ENCODE measurements around the gene PRR5L. TPM values are rescaled to one million over a fixed set of nuclear protein-coding genes. Genes with fewer than 3 reads are reported as not detected.
A peak's percentile ranks its signal among the peaks of the same experiment; 100 is the strongest.

Gene PRR5L
- polyA plus RNA-seq, 3 donors from 2014 or later: 55.6 to 161 (median 82.4) TPM

GRCh38 chr11:36443661-36444060 is 147.6 kb downstream of the PRR5L start:
- peaks cover 0 to 2% (median 0%) of the 10 kb centered on the region in 3 donors for H3K27me3 Mint-ChIP-seq (ENCODE audit: low read depth in 3 of 3)
- peak overlapping the region; percentile 16 to 88 (median 82) for H3K27ac Mint-ChIP-seq
- no peak overlapping the region for H3K4me3 Mint-ChIP-seq
- DNase-seq: no peak
- peaks cover 78 to 89% of the 10 kb centered on the region in 2 donors for H3K4me1 Mint-ChIP-seq
- peaks cover 27 to 76% (median 52%) of the 10 kb centered on the region in 3 donors for H3K36me3 Mint-ChIP-seq
- H3K9me3 Mint-ChIP-seq: no peaks in the 10 kb centered on the region

- Mint-ChIP-seq H3K36me3 (peaks cover 24 to 77% (median 59%) of the 10 kb centered on the region in 3 donors), H3K4me3 (peak overlapping the region in 1 of 5 donors; percentile 50), H3K4me1 (peaks cover 85 to 94% of the 10 kb centered on the region in 2 donors), H3K27me3 (ENCODE audit: low read depth in 3 of 3) (peaks cover 0 to 1% (median 0%) of the 10 kb centered on the region in 3 donors), H3K9me3 (no peaks in the 10 kb centered on the region), H3K27ac (peak overlapping the region; percentile 47 to 92 (median 83))
- no peak for DNase-seq
Observed at GRCh38 chr11:36446135-36446534, 150.0 kb downstream of the PRR5L start.

- H3K27ac Mint-ChIP-seq: peak overlapping the region; percentile 28 to 92 (median 81)
- no peak overlapping the region for H3K4me3 Mint-ChIP-seq
Observed at GRCh38 chr11:36447514-36447913, 151.4 kb downstream of the PRR5L start.

GRCh38 chr11:36447947-36448346 is 151.9 kb downstream of the PRR5L start:
- H3K27me3 Mint-ChIP-seq (ENCODE audit: low read depth in 3 of 3): peaks cover 0 to 4% (median 0%) of the 10 kb centered on the region in 3 donors
- peak overlapping the region; percentile 75 to 92 (median 83) for H3K27ac Mint-ChIP-seq
- H3K4me1 Mint-ChIP-seq: peaks cover 91 to 95% of the 10 kb centered on the region in 2 donors
- DNase-seq: no peak
- H3K9me3 Mint-ChIP-seq: no peaks in the 10 kb centered on the region
- H3K4me3 Mint-ChIP-seq: no peak overlapping the region
- peaks cover 33 to 79% (median 70%) of the 10 kb centered on the region in 3 donors for H3K36me3 Mint-ChIP-seq

More at GRCh38 chr11:36447514-36447913, 151.4 kb downstream of the PRR5L start:
- Mint-ChIP-seq H3K36me3 (peaks cover 30 to 81% (median 66%) of the 10 kb centered on the region in 3 donors), H3K9me3 (no peaks in the 10 kb centered on the region), H3K4me1 (peaks cover 91 to 95% of the 10 kb centered on the region in 2 donors), H3K27me3 (ENCODE audit: low read depth in 3 of 3) (peaks cover 0 to 3% (median 0%) of the 10 kb centered on the region in 3 donors)
- DNase-seq: no peak

GRCh38 chr11:36449561-36450096 is 153.5 kb downstream of the PRR5L start:
- Mint-ChIP-seq H3K4me3 (peak overlapping the region; percentile 32 to 87 (median 60)), H3K36me3 (peaks cover 34 to 83% (median 69%) of the 10 kb centered on the region in 3 donors), H3K4me1 (peaks cover 91 to 95% of the 10 kb centered on the region in 2 donors), H3K27ac (peak overlapping the region; percentile 81 to 92 (median 87)), H3K9me3 (no peaks in the 10 kb centered on the region), H3K27me3 (ENCODE audit: low read depth in 3 of 3) (peaks cover 0 to 4% (median 2%) of the 10 kb centered on the region in 3 donors)
- DNase-seq: no peak

- no peaks in the 10 kb centered on the region for H3K9me3 Mint-ChIP-seq
- H3K27me3 Mint-ChIP-seq (ENCODE audit: low read depth in 3 of 3): peaks cover 0 to 6% (median 2%) of the 10 kb centered on the region in 3 donors
- peaks cover 34 to 81% (median 69%) of the 10 kb centered on the region in 3 donors for H3K36me3 Mint-ChIP-seq
- H3K27ac Mint-ChIP-seq: peak overlapping the region; percentile 81 to 92 (median 87)
- peaks cover 87 to 90% of the 10 kb centered on the region in 2 donors for H3K4me1 Mint-ChIP-seq
- H3K4me3 Mint-ChIP-seq: peak overlapping the region; percentile 32 to 87 (median 60)
- DNase-seq: peak; percentile 17 to 28 (median 22)
Observed at GRCh38 chr11:36450110-36450572, 154.1 kb downstream of the PRR5L start.

- DNase-seq: no peak
- peaks cover 34 to 84% (median 62%) of the 10 kb centered on the region in 3 donors for H3K36me3 Mint-ChIP-seq
- peaks cover 81 to 90% of the 10 kb centered on the region in 2 donors for H3K4me1 Mint-ChIP-seq
- peak overlapping the region; percentile 39 to 64 (median 60) for H3K4me3 Mint-ChIP-seq
- peak overlapping the region; percentile 81 to 93 (median 88) for H3K27ac Mint-ChIP-seq
- no peaks in the 10 kb centered on the region for H3K9me3 Mint-ChIP-seq
- H3K27me3 Mint-ChIP-seq (ENCODE audit: low read depth in 3 of 3): peaks cover 0 to 6% (median 2%) of the 10 kb centered on the region in 3 donors
Observed at GRCh38 chr11:36451045-36451444, 155.0 kb downstream of the PRR5L start.

- Mint-ChIP-seq H3K36me3 (peaks cover 40 to 84% (median 60%) of the 10 kb centered on the region in 3 donors), H3K27me3 (ENCODE audit: low read depth in 3 of 3) (peaks cover 0 to 6% (median 2%) of the 10 kb centered on the region in 3 donors), H3K4me3 (peak overlapping the region; percentile 53 to 82 (median 69)), H3K9me3 (no peaks in the 10 kb centered on the region), H3K27ac (peak overlapping the region; percentile 81 to 95 (median 90)), H3K4me1 (peaks cover 81 to 90% of the 10 kb centered on the region in 2 donors)
- DNase-seq: no peak
Observed at GRCh38 chr11:36451681-36452080, 155.6 kb downstream of the PRR5L start.

- DNase-seq: peak; percentile 48 to 56 (median 51)
- peak overlapping the region; percentile 53 to 82 (median 69) for H3K4me3 Mint-ChIP-seq
- H3K27me3 Mint-ChIP-seq (ENCODE audit: low read depth in 3 of 3): peaks cover 0 to 6% (median 2%) of the 10 kb centered on the region in 3 donors
- H3K9me3 Mint-ChIP-seq: no peaks in the 10 kb centered on the region
- H3K27ac Mint-ChIP-seq: peak overlapping the region; percentile 81 to 95 (median 90)
- H3K36me3 Mint-ChIP-seq: peaks cover 41 to 83% (median 56%) of the 10 kb centered on the region in 3 donors
- peaks cover 80 to 93% of the 10 kb centered on the region in 2 donors for H3K4me1 Mint-ChIP-seq
Observed at GRCh38 chr11:36452236-36452940, 156.3 kb downstream of the PRR5L start.

- peak in 2 of 3 donors; percentile 12 to 21 for DNase-seq
- peak overlapping the region; percentile 53 to 82 (median 69) for H3K4me3 Mint-ChIP-seq
- H3K4me1 Mint-ChIP-seq: peaks cover 82 to 94% of the 10 kb centered on the region in 2 donors
- H3K27ac Mint-ChIP-seq: peak overlapping the region; percentile 81 to 95 (median 90)
- H3K9me3 Mint-ChIP-seq: no peaks in the 10 kb centered on the region
- peaks cover 45 to 82% (median 55%) of the 10 kb centered on the region in 3 donors for H3K36me3 Mint-ChIP-seq
- H3K27me3 Mint-ChIP-seq (ENCODE audit: low read depth in 3 of 3): peaks cover 0 to 8% (median 2%) of the 10 kb centered on the region in 3 donors
Observed at GRCh38 chr11:36452961-36453360, 156.9 kb downstream of the PRR5L start.

GRCh38 chr11:36453678-36454077 is 157.6 kb downstream of the PRR5L start:
- peak overlapping the region in 4 of 5 donors; percentile 0 to 33 (median 28) for H3K4me3 Mint-ChIP-seq
- H3K27me3 Mint-ChIP-seq (ENCODE audit: low read depth in 3 of 3): peaks cover 0 to 8% (median 2%) of the 10 kb centered on the region in 3 donors
- no peak for DNase-seq
- H3K9me3 Mint-ChIP-seq: no peaks in the 10 kb centered on the region
- peaks cover 82 to 94% of the 10 kb centered on the region in 2 donors for H3K4me1 Mint-ChIP-seq
- peak overlapping the region; percentile 76 to 95 (median 88) for H3K27ac Mint-ChIP-seq
- H3K36me3 Mint-ChIP-seq: peaks cover 44 to 82% (median 53%) of the 10 kb centered on the region in 3 donors

- peak overlapping the region in 2 of 6 donors; percentile 81 to 92 for H3K27ac Mint-ChIP-seq
- peaks cover 82 to 94% of the 10 kb centered on the region in 2 donors for H3K4me1 Mint-ChIP-seq
- no peak overlapping the region for H3K4me3 Mint-ChIP-seq
- peaks cover 0 to 8% (median 4%) of the 10 kb centered on the region in 3 donors for H3K27me3 Mint-ChIP-seq (ENCODE audit: low read depth in 3 of 3)
- no peaks in the 10 kb centered on the region for H3K9me3 Mint-ChIP-seq
- H3K36me3 Mint-ChIP-seq: peaks cover 43 to 75% (median 48%) of the 10 kb centered on the region in 3 donors
- DNase-seq: no peak
Observed at GRCh38 chr11:36454551-36454940, 158.5 kb downstream of the PRR5L start.

- Mint-ChIP-seq H3K4me1 (peaks cover 82 to 94% of the 10 kb centered on the region in 2 donors), H3K27me3 (ENCODE audit: low read depth in 3 of 3) (peaks cover 0 to 8% (median 4%) of the 10 kb centered on the region in 3 donors), H3K4me3 (no peak overlapping the region), H3K27ac (peak overlapping the region in 4 of 6 donors; percentile 28 to 64 (median 34)), H3K9me3 (no peaks in the 10 kb centered on the region), H3K36me3 (peaks cover 39 to 70% (median 43%) of the 10 kb centered on the region in 3 donors)
- DNase-seq: no peak
Observed at GRCh38 chr11:36454941-36455631, 159.0 kb downstream of the PRR5L start.

Measured in immature natural killer cell (primary cell).